Measurements from ENCODE around the gene PROSER1. TPM values are rescaled to one million over a fixed set of nuclear protein-coding genes. Genes with fewer than 3 reads are reported as not detected.

PROSER1 gene
- total and polyA plus RNA-seq, 10 of the 15 experiments (the other 5 are each of a cell fraction or from before 2014, with no cell fraction given), result 14.3 to 66.0 (median 26.9) TPM

DNA sequence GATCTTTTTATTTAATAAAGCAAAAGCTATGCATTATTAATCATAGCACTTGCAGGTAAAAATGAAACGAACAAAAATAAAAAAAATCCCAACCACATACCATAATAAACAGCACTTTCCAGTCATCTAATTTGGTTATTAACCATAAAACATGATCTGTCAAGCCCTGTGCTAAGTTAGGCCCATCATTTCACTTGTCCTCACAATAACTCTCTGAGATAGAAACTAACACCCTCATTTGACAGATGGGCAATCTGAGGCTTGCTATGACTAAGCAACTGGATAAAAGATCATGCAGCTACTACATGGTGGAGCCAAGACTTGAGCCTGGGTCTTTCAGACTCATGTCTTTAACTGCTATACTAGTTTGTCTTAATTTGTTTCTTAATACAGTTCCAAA, 21.8 kb downstream of the PROSER1 start:
- Histone ChIP-seq H4K20me1 (ENCODE audit: control insufficient read depth, insufficient read depth) (no peaks in the 10 kb centered on the region), H3K79me2 (ENCODE audit: control insufficient read depth, insufficient read depth, low read length) (no peaks in the 10 kb centered on the region), H3K36me3 (ENCODE audit: control insufficient read depth in 2 of 2, insufficient read depth in 2 of 2, low read length in 1 of 2) (peaks cover 21 to 43% of the 10 kb centered on the region in 2 experiments), H3K9ac (ENCODE audit: control insufficient read depth, insufficient read depth, low read length) (no peak overlapping the region), H3K4me1 (ENCODE audit: control insufficient read depth, insufficient read depth, low read length) (no peaks in the 10 kb centered on the region), H3K4me3 (no peak overlapping the region), H3K4me2 (ENCODE audit: control insufficient read depth, insufficient read depth) (no peak overlapping the region), H2AFZ (ENCODE audit: control insufficient read depth, low read depth, low read length) (no peak overlapping the region), H3K27ac (ENCODE audit: control insufficient read depth, insufficient read depth) (no peak overlapping the region; the same call in 1 of the 2 replicates), H3K9me3 (replicated peaks; ENCODE audit: control insufficient read depth, insufficient read depth, low read length) (no peaks in the 10 kb centered on the region), H3K27me3 (replicated peaks in 1 of 2; ENCODE audit: control insufficient read depth in 2 of 2, insufficient read depth in 2 of 2, low read length in 1 of 2) (no peaks in the 10 kb centered on the region)
- BruUV-seq (replicated peaks), result no TSS peak
- no peak for FAIRE-seq
- ChIA-PET CTCF (interaction anchor here (0.9 to 2.5 kb wide), 13 partner anchors 11 to 600 kb away, joined by 3 to 13 read pairs (median 3); no protein-coding TSS in a partner anchor), POLR2A (interaction anchor here (0.6 kb wide), 2 partner anchors 12 to 18 kb away, joined by 3 read pairs; no protein-coding TSS in a partner anchor), RAD21 (ENCODE audit: unreplicated experiment) (interaction anchor here (0.9 to 1.2 kb wide), 3 partner anchors 140 to 1573 kb away, joined by 3 read pairs; no protein-coding TSS in a partner anchor), SMC1A (ENCODE audit: uncharacterized antibody, unreplicated experiment) (interaction anchor here (0.7 to 2.4 kb wide), 6 partner anchors 10 to 249 kb away, joined by 3 to 8 read pairs (median 4); no protein-coding TSS in a partner anchor)
- 0% methylated on average over 1 of the region's 1 CpG for WGBS (ENCODE audit: insufficient coverage, insufficient replicate concordance, low lambda C conversion rate, missing lambda C conversion rate)
- intact Hi-C loops (cut with micrococcal nuclease; ENCODE audit: unreplicated experiment), result loop anchor here (5.0 kb wide), 1 partner anchor 104 kb away; no protein-coding TSS in a partner anchor
- ATAC-seq, result peak; percentile 93
- DNase-seq (ENCODE audit: low read depth, low spot score), result no peak
- in situ Hi-C loops (cut with MboI), result no loop called here
- TF ChIP-seq HDAC2 (IDR thresholded peaks at IDR 0.05) (no peak), ZBTB33 (IDR thresholded peaks at IDR 0.05) (no peak), IRF4 (IDR thresholded peaks at IDR 0.05; ENCODE audit: low read depth, low read length) (no peak; the same call in 1 of the 2 replicates), JUND (IDR thresholded peaks at IDR 0.05; ENCODE audit: low read depth, low read length) (peak; percentile 38; the same call in 1 of the 2 replicates), GABPA (IDR thresholded peaks at IDR 0.05; ENCODE audit: low read depth) (no peak), ZNF622 (IDR thresholded peaks at IDR 0.05) (no peak), RAD51 (IDR thresholded peaks at IDR 0.05) (no peak), PAX8 (IDR thresholded peaks at IDR 0.05) (no peak), SMAD1 (IDR thresholded peaks at IDR 0.05; ENCODE audit: low read depth, partially characterized antibody) (no peak), ETV6 (conservative IDR thresholded peaks at IDR 0.05 in 1 of 2, IDR thresholded peaks at IDR 0.05 in 1 of 2; ENCODE audit: borderline replicate concordance in 1 of 2, low read depth in 1 of 2) (no peak), RELB (IDR thresholded peaks at IDR 0.05; ENCODE audit: low read depth) (peak; percentile 38; the same call in 1 of the 2 replicates), MXI1 (IDR thresholded peaks at IDR 0.05; ENCODE audit: low read depth, low read length) (no peak), DPF2 (IDR thresholded peaks at IDR 0.05) (peak; percentile 84), E2F4 (IDR thresholded peaks at IDR 0.05; ENCODE audit: low read depth, low read length) (no peak), EED (IDR thresholded peaks at IDR 0.05; ENCODE audit: low read depth) (no peak)
- TF ChIP-seq, protein P1, sequence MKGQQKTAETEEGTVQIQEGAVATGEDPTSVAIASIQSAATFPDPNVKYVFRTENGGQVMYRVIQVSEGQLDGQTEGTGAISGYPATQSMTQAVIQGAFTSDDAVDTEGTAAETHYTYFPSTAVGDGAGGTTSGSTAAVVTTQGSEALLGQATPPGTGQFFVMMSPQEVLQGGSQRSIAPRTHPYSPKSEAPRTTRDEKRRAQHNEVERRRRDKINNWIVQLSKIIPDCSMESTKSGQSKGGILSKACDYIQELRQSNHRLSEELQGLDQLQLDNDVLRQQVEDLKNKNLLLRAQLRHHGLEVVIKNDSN (IDR thresholded peaks at IDR 0.05; ENCODE audit: borderline replicate concordance, extremely low read length, insufficient read depth, low read depth, low read length), result no peak

All from GM12878 (cell line).